Stimulated activated CD8-positive, alpha-beta memory T cell treated with anti-CD3 and anti-CD28 coated beads, Interleukin-15, amount 100 ng/mL, for 24 hours (primary cell): Measurements from ENCODE around the gene N4BP2L2.

Experiments
- DNase-seq: peaks from one replicate; pipeline ENCODE4 v3.0.0-alpha.2; 2020; ENCODE audit warnings: low read depth

The N4BP2L2 gene

GRCh38 chr13:32426191-32426989, 112.2 kb downstream of the N4BP2L2 start:
- DNase-seq = no peak

- DNase-seq = no peak
Measured at GRCh38 chr13:32425158-32425557, 113.4 kb downstream of the N4BP2L2 start.

GRCh38 chr13:32423592-32423991, 115.0 kb downstream of the N4BP2L2 start:
- no peak for DNase-seq

GRCh38 chr13:32419862-32420261, 118.7 kb downstream of the N4BP2L2 start:
- DNase-seq = no peak

GRCh38 chr13:32417995-32418394, 120.6 kb downstream of the N4BP2L2 start:
- DNase-seq = no peak

- DNase-seq = no peak
Measured at GRCh38 chr13:32415019-32415418, 123.6 kb downstream of the N4BP2L2 start.

- DNase-seq = no peak
Measured at GRCh38 chr13:32414580-32414979, 124.0 kb downstream of the N4BP2L2 start.

GRCh38 chr13:32413284-32413683, 125.3 kb downstream of the N4BP2L2 start:
- no peak for DNase-seq

- DNase-seq = no peak
Measured at GRCh38 chr13:32409561-32410421, 128.8 kb downstream of the N4BP2L2 start.

- no peak for DNase-seq
Measured at GRCh38 chr13:32409001-32409313, 129.6 kb downstream of the N4BP2L2 start.

GRCh38 chr13:32408296-32409000, 130.1 kb downstream of the N4BP2L2 start:
- no peak for DNase-seq

GRCh38 chr13:32407854-32408253, 130.7 kb downstream of the N4BP2L2 start:
- no peak for DNase-seq

- DNase-seq = no peak
Measured at GRCh38 chr13:32403108-32403507, 135.5 kb downstream of the N4BP2L2 start.

- no peak for DNase-seq
Measured at GRCh38 chr13:32391101-32391619, 147.4 kb downstream of the N4BP2L2 start.

- no peak for DNase-seq
Measured at GRCh38 chr13:32390484-32390883, 148.1 kb downstream of the N4BP2L2 start.

GRCh38 chr13:32390048-32390447, 148.5 kb downstream of the N4BP2L2 start:
- no peak for DNase-seq

- DNase-seq = no peak
Measured at GRCh38 chr13:32385410-32385809, 153.2 kb downstream of the N4BP2L2 start.

- DNase-seq = no peak
Measured at GRCh38 chr13:32384702-32385101, 153.9 kb downstream of the N4BP2L2 start.

GRCh38 chr13:32383836-32384618, 154.6 kb downstream of the N4BP2L2 start:
- no peak for DNase-seq
